ENCODE data around the gene NRG3. TPM values are rescaled to one million over a fixed set of nuclear protein-coding genes. Genes with fewer than 3 reads are reported as not detected.
"Not testable (repeated sequence)": the region's sequence is repeated elsewhere in the genome, so short reads cannot be mapped to it uniquely, and the experiment has no call there.

The NRG3 gene
- total RNA-seq, 1 donor from 2014 or later: 6.1 TPM

DNA sequence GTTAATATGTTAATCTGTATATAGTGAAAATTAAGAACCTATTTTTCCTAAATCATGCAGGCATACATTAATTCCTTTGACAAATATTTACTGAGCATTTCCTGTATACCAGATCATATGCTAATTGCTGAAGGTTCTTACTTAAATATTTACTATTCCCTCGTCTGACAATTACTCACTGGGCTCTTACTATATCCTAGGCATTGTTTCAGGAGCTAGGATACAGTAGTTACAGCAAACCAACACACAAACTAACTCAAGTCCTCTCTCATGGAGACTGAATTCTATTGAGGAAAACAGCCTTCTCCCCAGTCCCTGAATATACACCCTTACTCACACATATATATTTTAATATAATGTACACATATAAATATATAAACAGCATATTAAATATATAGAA, 786.0 kb downstream of the NRG3 start:
- TF ChIP-seq, protein P1, sequence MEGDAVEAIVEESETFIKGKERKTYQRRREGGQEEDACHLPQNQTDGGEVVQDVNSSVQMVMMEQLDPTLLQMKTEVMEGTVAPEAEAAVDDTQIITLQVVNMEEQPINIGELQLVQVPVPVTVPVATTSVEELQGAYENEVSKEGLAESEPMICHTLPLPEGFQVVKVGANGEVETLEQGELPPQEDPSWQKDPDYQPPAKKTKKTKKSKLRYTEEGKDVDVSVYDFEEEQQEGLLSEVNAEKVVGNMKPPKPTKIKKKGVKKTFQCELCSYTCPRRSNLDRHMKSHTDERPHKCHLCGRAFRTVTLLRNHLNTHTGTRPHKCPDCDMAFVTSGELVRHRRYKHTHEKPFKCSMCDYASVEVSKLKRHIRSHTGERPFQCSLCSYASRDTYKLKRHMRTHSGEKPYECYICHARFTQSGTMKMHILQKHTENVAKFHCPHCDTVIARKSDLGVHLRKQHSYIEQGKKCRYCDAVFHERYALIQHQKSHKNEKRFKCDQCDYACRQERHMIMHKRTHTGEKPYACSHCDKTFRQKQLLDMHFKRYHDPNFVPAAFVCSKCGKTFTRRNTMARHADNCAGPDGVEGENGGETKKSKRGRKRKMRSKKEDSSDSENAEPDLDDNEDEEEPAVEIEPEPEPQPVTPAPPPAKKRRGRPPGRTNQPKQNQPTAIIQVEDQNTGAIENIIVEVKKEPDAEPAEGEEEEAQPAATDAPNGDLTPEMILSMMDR (conservative IDR thresholded peaks at IDR 0.05): no peak

DNA sequence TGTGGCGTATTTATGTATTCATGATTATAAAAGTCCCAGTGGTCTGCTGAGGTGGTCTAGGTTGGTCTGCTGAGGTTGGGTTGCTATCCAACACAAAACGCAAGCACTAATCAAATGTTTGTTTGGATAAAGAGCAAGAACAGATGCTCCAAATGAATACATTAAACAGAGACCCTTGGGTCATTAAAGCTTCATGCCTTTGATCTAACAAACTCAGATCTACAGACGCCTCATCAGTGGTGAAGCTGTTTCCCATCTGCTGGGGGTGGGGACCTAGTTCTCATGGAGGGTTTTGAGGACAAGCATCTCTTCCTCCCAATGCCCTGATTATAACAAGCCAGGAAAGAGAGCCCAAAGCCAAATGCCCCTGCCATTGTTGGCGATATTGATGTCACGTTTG, 786.7 kb downstream of the NRG3 start:
- no peak for DNase-seq (ENCODE audit: extremely low spot score, unreplicated experiment)
- no peaks in the 10 kb centered on the region for H3K27me3 Mint-ChIP-seq
- peaks cover 4% of the 10 kb centered on the region for H3K4me1 Mint-ChIP-seq (ENCODE audit: unreplicated experiment)
- TF ChIP-seq, protein P1 (conservative IDR thresholded peaks at IDR 0.05): no peak
- no peaks in the 10 kb centered on the region for H3K36me3 Mint-ChIP-seq
- H3K27ac Mint-ChIP-seq: no peak overlapping the region
- no peaks in the 10 kb centered on the region for H3K9me3 Mint-ChIP-seq
- no peak overlapping the region for H3K4me3 Mint-ChIP-seq

More for the DNA sequence above, 786.0 kb downstream of the NRG3 start:
- Mint-ChIP-seq H3K4me1 (ENCODE audit: unreplicated experiment) (peaks cover 4% of the 10 kb centered on the region), H3K9me3 (no peaks in the 10 kb centered on the region), H3K4me3 (no peak overlapping the region), H3K27ac (no peak overlapping the region), H3K36me3 (no peaks in the 10 kb centered on the region), H3K27me3 (no peaks in the 10 kb centered on the region)
- DNase-seq (ENCODE audit: extremely low spot score, unreplicated experiment): no peak

DNA sequence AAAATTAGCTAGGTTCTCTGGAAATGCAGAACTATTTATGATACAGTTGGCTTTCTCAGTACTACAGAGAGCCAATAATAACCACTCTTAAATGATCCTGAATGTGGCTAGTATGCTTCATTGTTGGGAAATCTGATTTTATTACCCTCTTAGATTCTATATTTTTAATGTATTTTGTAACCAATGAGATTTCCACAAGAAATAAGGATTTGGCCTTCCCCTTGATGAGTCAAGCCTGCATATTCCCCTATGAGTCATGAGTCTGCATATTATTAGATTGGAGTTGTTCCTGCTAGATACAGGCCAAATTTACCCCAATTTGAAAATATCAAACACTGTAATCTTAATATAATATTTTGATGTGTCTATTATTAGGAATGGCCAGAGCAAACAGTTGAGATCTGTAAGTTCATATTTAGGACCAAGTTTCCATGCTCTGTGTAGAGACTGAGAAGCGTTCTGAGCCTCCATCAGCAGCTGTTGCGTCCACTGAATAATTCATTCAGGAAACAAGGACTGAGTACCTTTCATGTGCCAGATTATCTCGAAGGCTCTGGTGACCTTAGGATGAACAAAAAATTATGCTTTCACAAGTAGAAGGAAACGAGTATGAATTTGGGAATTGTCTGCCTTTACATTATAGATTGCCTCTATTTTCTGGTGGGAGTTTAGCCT, 793.4 kb downstream of the NRG3 start:
- Mint-ChIP-seq H3K4me3 (no peak overlapping the region), H3K27me3 (no peaks in the 10 kb centered on the region), H3K36me3 (no peaks in the 10 kb centered on the region), H3K27ac (no peak overlapping the region), H3K4me1 (ENCODE audit: unreplicated experiment) (no peaks in the 10 kb centered on the region), H3K9me3 (peaks cover 2% of the 10 kb centered on the region)
- no peak for DNase-seq (ENCODE audit: extremely low spot score, unreplicated experiment)
- TF ChIP-seq, protein P1 (conservative IDR thresholded peaks at IDR 0.05): no peak

DNA sequence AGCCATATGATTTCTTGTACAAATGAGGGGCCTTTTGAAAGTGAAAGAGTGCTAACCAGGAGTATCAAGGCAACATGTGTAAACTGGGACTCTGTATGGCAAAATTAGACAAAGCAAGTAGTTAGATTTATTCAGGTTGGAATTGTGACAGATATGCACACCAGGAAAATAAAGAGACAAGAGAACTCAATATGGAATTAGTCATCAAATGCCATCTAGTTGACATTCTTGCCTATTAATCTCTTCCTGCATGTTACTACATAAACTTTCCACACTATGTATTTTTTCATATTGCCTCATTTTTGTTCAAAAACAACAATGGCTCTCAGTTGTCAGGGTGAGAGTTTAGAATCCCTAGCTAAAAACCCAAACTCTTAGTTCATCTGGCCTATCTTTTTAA, 799.0 kb downstream of the NRG3 start:
- Mint-ChIP-seq H3K27me3 (no peaks in the 10 kb centered on the region), H3K9me3 (peaks cover 24% of the 10 kb centered on the region), H3K27ac (no peak overlapping the region), H3K36me3 (peaks cover 3% of the 10 kb centered on the region), H3K4me3 (no peak overlapping the region), H3K4me1 (ENCODE audit: unreplicated experiment) (peaks cover 10% of the 10 kb centered on the region)
- no peak for DNase-seq (ENCODE audit: extremely low spot score, unreplicated experiment)
- TF ChIP-seq, protein P1 (conservative IDR thresholded peaks at IDR 0.05): no peak

DNA sequence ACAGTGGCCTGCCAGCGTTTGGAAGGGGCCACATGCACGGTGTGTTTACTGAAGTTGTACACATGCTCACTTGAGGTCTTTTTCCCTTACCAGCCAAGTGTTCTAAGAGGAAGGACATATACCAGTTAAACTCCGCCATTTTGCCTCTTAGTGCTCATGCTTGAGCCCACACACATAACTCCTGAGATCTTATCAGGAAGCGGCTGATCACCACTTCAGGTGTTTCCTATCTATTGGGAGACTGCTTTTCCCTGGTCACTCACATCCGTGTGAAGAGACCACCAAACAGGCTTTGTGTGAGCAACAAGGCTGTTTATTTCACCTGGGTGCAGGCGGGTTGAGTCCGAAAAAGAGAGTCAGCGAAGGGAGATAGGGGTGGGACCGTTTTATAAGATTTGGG, 802.9 kb downstream of the NRG3 start:
- not testable (repeated sequence) for H3K36me3 Mint-ChIP-seq; H3K27ac Mint-ChIP-seq; DNase-seq (ENCODE audit: extremely low spot score, unreplicated experiment); H3K4me3 Mint-ChIP-seq; H3K27me3 Mint-ChIP-seq
- Mint-ChIP-seq H3K9me3 (peaks cover 24% of the 10 kb centered on the region), H3K4me1 (ENCODE audit: unreplicated experiment) (peaks cover 10% of the 10 kb centered on the region)

DNA sequence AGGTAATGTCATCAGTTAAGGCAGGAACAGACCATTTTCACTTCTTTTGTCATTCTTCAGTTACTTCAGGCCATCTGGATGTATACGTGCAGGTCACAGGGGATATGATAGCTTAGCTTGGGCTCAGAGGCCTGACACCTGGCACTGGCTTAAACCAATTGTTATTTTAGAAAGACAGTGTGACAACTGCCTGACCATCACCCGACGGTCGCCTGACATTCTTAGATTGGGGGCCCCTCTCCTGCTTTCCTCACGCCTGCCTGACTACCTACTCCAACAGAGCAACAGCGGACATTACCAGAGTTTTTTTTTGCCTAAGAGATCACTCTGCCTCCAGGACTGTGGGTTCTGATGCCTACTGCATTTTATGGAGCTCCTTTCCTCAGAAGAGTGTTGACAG, 803.5 kb downstream of the NRG3 start:
- not testable (repeated sequence) for DNase-seq (ENCODE audit: extremely low spot score, unreplicated experiment)

More for the DNA sequence above, 803.5 kb downstream of the NRG3 start:
- not testable (repeated sequence) for H3K36me3 Mint-ChIP-seq, H3K27ac Mint-ChIP-seq, H3K4me3 Mint-ChIP-seq, H3K27me3 Mint-ChIP-seq
- Mint-ChIP-seq H3K4me1 (ENCODE audit: unreplicated experiment) (peaks cover 10% of the 10 kb centered on the region), H3K9me3 (peaks cover 21% of the 10 kb centered on the region)

Measured in type B pancreatic cell (in vitro differentiated cells).